ENCODE measurements around the gene DMAC2L. TPM values are rescaled to one million over a fixed set of nuclear protein-coding genes. Genes with fewer than 3 reads are reported as not detected.
"Not testable (repeated sequence)": the region's sequence is repeated elsewhere in the genome, so short reads cannot be mapped to it uniquely, and the experiment has no call there.

The DMAC2L gene
- total RNA-seq, 1 donor from 2014 or later = 22.7 TPM

DNA sequence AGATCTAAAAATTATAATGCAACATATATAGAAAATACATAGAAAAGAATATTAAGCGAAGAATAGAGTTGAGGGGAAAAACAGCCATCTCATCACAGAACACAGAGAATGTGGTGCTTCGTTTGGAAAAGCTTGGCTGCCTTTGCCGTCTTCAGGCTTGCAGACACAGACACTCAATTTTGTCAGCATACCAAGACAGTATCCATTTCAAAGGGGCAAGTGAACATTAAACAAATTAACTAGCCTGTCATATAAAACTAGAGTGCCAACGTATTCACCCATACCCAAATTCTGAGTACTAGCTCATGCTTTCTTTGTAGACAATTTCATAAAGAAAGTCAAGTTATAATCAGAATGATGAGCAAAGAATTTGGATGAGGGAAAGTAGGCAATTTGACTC lies 40.5 kb downstream of the DMAC2L start:
- H3K4me3 Mint-ChIP-seq (ENCODE audit: unreplicated experiment) = no peak overlapping the region
- H3K9me3 Mint-ChIP-seq (ENCODE audit: unreplicated experiment) = no peaks in the 10 kb centered on the region
- peaks cover 2% of the 10 kb centered on the region for H3K27me3 Mint-ChIP-seq (ENCODE audit: unreplicated experiment)
- TF ChIP-seq, protein P1, sequence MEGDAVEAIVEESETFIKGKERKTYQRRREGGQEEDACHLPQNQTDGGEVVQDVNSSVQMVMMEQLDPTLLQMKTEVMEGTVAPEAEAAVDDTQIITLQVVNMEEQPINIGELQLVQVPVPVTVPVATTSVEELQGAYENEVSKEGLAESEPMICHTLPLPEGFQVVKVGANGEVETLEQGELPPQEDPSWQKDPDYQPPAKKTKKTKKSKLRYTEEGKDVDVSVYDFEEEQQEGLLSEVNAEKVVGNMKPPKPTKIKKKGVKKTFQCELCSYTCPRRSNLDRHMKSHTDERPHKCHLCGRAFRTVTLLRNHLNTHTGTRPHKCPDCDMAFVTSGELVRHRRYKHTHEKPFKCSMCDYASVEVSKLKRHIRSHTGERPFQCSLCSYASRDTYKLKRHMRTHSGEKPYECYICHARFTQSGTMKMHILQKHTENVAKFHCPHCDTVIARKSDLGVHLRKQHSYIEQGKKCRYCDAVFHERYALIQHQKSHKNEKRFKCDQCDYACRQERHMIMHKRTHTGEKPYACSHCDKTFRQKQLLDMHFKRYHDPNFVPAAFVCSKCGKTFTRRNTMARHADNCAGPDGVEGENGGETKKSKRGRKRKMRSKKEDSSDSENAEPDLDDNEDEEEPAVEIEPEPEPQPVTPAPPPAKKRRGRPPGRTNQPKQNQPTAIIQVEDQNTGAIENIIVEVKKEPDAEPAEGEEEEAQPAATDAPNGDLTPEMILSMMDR (IDR thresholded peaks at IDR 0.05; ENCODE audit: partially characterized antibody, unreplicated experiment) = no peak
- DNase-seq = no peak
- peaks cover 1% of the 10 kb centered on the region for H3K4me1 Mint-ChIP-seq (ENCODE audit: low read depth, unreplicated experiment)
- H3K27ac Mint-ChIP-seq (ENCODE audit: unreplicated experiment) = no peak overlapping the region
- no peaks in the 10 kb centered on the region for H3K36me3 Mint-ChIP-seq (ENCODE audit: unreplicated experiment)

DNA sequence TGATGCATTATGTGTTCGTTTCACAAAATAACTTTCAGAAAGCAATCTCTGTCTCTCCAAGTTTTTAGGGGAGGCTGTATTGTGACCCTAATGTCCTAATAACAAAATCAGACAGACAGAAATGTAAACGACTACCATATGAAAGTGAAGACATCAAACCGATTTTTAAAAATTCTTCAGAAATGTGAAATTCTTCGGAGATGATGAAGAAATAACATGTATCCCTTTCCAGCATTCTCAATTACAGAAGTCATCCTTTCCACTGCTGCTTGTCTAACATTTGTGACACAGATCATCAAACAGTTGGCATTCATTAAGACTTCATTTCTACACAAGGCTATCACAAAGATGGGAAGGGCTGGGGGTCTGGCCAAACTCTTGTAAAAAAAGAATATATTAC lies 41.0 kb downstream of the DMAC2L start:
- Mint-ChIP-seq H3K4me3 (ENCODE audit: unreplicated experiment) (no peak overlapping the region), H3K27me3 (ENCODE audit: unreplicated experiment) (peaks cover 2% of the 10 kb centered on the region), H3K27ac (ENCODE audit: unreplicated experiment) (no peak overlapping the region), H3K36me3 (ENCODE audit: unreplicated experiment) (no peaks in the 10 kb centered on the region), H3K4me1 (ENCODE audit: low read depth, unreplicated experiment) (no peaks in the 10 kb centered on the region), H3K9me3 (ENCODE audit: unreplicated experiment) (no peaks in the 10 kb centered on the region)
- TF ChIP-seq, protein P1 (IDR thresholded peaks at IDR 0.05; ENCODE audit: partially characterized antibody, unreplicated experiment) = no peak
- no peak for DNase-seq

DNA sequence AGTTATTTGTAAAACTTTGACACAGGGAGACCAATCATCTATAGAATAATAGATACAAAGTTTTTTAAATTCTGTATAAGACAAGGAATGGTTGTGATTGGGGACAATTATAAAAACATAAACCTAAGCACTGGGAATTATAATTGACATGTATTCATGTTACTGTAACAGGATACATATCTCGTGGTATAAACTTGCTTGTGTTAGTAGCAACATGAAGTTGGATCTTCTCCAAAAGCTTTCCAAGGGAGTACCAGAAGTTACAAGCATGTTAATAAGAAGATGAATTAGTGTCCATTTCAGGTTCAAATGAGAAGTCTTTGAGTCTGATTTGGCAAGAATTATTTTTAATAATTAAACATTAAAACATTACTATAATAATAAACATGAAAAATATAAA lies 42.4 kb downstream of the DMAC2L start:
- no peak for DNase-seq
- TF ChIP-seq, protein P1 (IDR thresholded peaks at IDR 0.05; ENCODE audit: partially characterized antibody, unreplicated experiment) = no peak
- Mint-ChIP-seq H3K4me3 (ENCODE audit: unreplicated experiment) (no peak overlapping the region), H3K27ac (ENCODE audit: unreplicated experiment) (no peak overlapping the region), H3K27me3 (ENCODE audit: unreplicated experiment) (peaks cover 2% of the 10 kb centered on the region), H3K4me1 (ENCODE audit: low read depth, unreplicated experiment) (no peaks in the 10 kb centered on the region), H3K9me3 (ENCODE audit: unreplicated experiment) (no peaks in the 10 kb centered on the region), H3K36me3 (ENCODE audit: unreplicated experiment) (no peaks in the 10 kb centered on the region)

DNA sequence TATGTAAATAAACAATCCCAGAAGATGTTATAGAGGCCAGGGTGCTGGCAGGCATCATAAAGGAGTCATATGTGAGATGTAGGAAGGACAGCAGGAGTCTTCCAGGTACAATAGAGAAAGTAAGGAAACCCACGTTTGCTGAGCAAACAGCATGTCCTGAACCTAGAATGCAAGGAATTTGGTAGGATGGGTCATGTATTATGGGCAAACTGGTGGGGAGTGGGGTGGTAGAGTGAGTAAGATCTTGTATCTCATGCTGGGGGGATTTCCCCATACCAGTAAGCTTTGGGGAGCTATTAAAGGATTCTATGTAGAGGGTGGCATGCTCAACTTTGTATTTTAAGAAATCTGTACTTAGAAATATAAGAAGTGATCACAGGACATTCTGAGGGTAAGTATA lies 43.6 kb downstream of the DMAC2L start:
- Mint-ChIP-seq H3K9me3 (ENCODE audit: unreplicated experiment) (peaks cover 2% of the 10 kb centered on the region), H3K4me3 (ENCODE audit: unreplicated experiment) (no peak overlapping the region), H3K4me1 (ENCODE audit: low read depth, unreplicated experiment) (no peaks in the 10 kb centered on the region)

DNA sequence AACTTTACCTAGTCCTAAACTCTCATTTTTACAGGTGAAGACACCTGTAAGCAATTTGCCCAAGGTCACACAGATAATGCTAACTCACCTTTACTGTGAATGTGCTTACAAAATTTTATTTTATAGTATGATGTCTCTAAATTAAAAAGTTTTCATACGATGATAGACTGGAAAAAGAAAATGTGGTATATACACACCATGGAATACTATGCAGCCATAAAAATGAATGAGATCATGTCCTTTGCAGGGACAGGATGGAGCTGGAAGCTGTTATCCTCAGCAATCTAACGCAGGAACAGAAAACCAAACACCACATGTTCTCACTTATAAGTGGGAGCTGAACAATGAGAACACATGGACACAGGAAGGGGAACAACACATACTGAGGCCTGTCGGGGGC lies 44.2 kb downstream of the DMAC2L start:
- H3K4me1 Mint-ChIP-seq (ENCODE audit: low read depth, unreplicated experiment); H3K9me3 Mint-ChIP-seq (ENCODE audit: unreplicated experiment); DNase-seq; H3K27me3 Mint-ChIP-seq (ENCODE audit: unreplicated experiment); H3K36me3 Mint-ChIP-seq (ENCODE audit: unreplicated experiment); H3K27ac Mint-ChIP-seq (ENCODE audit: unreplicated experiment); H3K4me3 Mint-ChIP-seq (ENCODE audit: unreplicated experiment): not testable (repeated sequence)

More for the DNA sequence above, 43.6 kb downstream of the DMAC2L start:
- Mint-ChIP-seq H3K27me3 (ENCODE audit: unreplicated experiment) (peaks cover 2% of the 10 kb centered on the region), H3K27ac (ENCODE audit: unreplicated experiment) (no peak overlapping the region), H3K36me3 (ENCODE audit: unreplicated experiment) (no peaks in the 10 kb centered on the region)
- TF ChIP-seq, protein P1 (IDR thresholded peaks at IDR 0.05; ENCODE audit: partially characterized antibody, unreplicated experiment) = no peak
- DNase-seq = no peak

DNA sequence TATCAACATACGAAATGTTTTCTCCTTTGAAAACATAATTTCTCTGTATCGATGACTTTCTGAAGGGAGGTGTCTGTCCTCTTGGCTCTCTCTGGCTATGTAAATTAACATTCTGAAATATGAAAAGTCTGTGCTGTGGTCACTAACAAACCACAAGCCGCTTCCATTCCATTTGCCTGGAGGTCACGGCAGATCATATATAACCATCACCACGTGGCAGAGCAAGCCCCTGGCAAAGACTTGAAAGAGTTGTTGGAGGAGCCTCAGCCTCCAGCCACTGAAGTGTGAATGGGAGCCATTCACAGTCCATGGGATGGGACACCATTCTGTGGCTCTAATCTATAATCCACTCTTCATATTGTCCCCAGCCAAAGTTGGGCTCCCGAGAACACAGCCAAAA lies 45.0 kb downstream of the DMAC2L start:
- Mint-ChIP-seq H3K27me3 (ENCODE audit: unreplicated experiment) (peaks cover 2% of the 10 kb centered on the region), H3K36me3 (ENCODE audit: unreplicated experiment) (no peaks in the 10 kb centered on the region), H3K9me3 (ENCODE audit: unreplicated experiment) (peaks cover 2% of the 10 kb centered on the region), H3K27ac (ENCODE audit: unreplicated experiment) (no peak overlapping the region), H3K4me3 (ENCODE audit: unreplicated experiment) (no peak overlapping the region), H3K4me1 (ENCODE audit: low read depth, unreplicated experiment) (no peaks in the 10 kb centered on the region)
- DNase-seq = no peak
- TF ChIP-seq, protein P1 (IDR thresholded peaks at IDR 0.05; ENCODE audit: partially characterized antibody, unreplicated experiment) = no peak

Measured in glutamatergic neuron (in vitro differentiated cells).